ENCODE data around the gene HPCAL1. TPM values are rescaled to one million over a fixed set of nuclear protein-coding genes. Genes with fewer than 3 reads are reported as not detected.

The HPCAL1 gene
- total and polyA plus RNA-seq, 4 experiments from 2014 or later: 77.1 to 114 (median 90.4) TPM

- peaks cover 23 to 52% (median 35%) of the 10 kb centered on the region in 4 donors for H3K4me1 Mint-ChIP-seq
- no peak for DNase-seq
- intact Hi-C loops (cut with micrococcal nuclease): no loop called here
- POLR2A ChIA-PET (ENCODE audit: partially characterized antibody): no interaction called here
- Histone ChIP-seq H3K4me3 (ENCODE audit: low read length in 2 of 2) (no peak overlapping the region), H3K36me3 (ENCODE audit: insufficient read depth, low read length) (peaks cover 11% of the 10 kb centered on the region), H3K27me3 (ENCODE audit: insufficient read depth, low read length) (no peaks in the 10 kb centered on the region), H3K27ac (ENCODE audit: low read depth, low read length) (no peak overlapping the region), H3K9me3 (ENCODE audit: control insufficient read depth in 1 of 2, low read length in 2 of 2) (no peaks in the 10 kb centered on the region), H3K4me1 (ENCODE audit: insufficient read depth, low read length) (peaks cover 24% of the 10 kb centered on the region)
- CTCF ChIA-PET (ENCODE audit: partially characterized antibody): interaction anchor here (5.2 kb wide), 1 partner anchor 10 kb away, joined by 28 read pairs; no protein-coding TSS in a partner anchor
- no peaks in the 10 kb centered on the region for H3K27me3 Mint-ChIP-seq
- H3K9me3 Mint-ChIP-seq: peaks cover 0 to 4% (median 0%) of the 10 kb centered on the region in 8 donors
- peaks cover 19 to 29% of the 10 kb centered on the region in 2 donors for H3K36me3 Mint-ChIP-seq
- peak overlapping the region in 5 of 7 donors; percentile 46 to 83 (median 72) for H3K27ac Mint-ChIP-seq
- no peak overlapping the region for H3K4me3 Mint-ChIP-seq
These were observed 95.8 kb downstream of the HPCAL1 start for GRCh38 chr2:10398496-10398895.

DNA sequence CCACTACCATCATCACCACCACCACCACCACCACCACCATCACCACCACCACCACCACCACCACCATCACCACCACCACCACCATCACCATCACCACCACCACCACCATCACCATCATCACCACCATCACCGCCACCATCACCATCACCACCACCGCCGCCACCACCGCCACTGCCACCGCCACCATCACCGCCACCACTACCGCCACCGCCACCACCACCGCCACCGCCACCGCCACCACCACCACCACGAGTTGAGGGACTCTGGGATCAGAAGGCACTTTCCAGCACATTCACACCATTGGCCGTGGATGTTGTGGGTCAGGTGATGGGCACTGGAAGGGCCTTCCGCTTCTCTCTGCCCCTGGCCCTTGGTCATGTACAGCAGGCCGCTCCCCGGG, 96.7 kb downstream of the HPCAL1 start:
- Mint-ChIP-seq H3K27me3 (no peaks in the 10 kb centered on the region), H3K9me3 (peaks cover 0 to 4% (median 0%) of the 10 kb centered on the region in 8 donors), H3K4me1 (peaks cover 25 to 48% (median 35%) of the 10 kb centered on the region in 4 donors), H3K27ac (peak overlapping the region in 3 of 7 donors; percentile 66 to 96 (median 80)), H3K36me3 (peaks cover 25 to 29% of the 10 kb centered on the region in 2 donors), H3K4me3 (no peak overlapping the region)
- H3K9me3 ChIP-seq (ENCODE audit: control insufficient read depth in 1 of 2, low read length in 2 of 2): no peaks in the 10 kb centered on the region
- H3K4me3 ChIP-seq (ENCODE audit: low read length in 2 of 2): no peak overlapping the region
- DNase-seq: no peak
- H3K36me3 ChIP-seq (ENCODE audit: insufficient read depth, low read length): peaks cover 11% of the 10 kb centered on the region
- H3K27ac ChIP-seq (ENCODE audit: low read depth, low read length): no peak overlapping the region
- CTCF ChIA-PET (ENCODE audit: partially characterized antibody): interaction anchor here (0.9 to 1.1 kb wide), 2 partner anchors 9 to 257 kb away, joined by 3 to 6 read pairs; no protein-coding TSS in a partner anchor
- POLR2A ChIA-PET (ENCODE audit: partially characterized antibody): no interaction called here
- no peaks in the 10 kb centered on the region for H3K27me3 ChIP-seq (ENCODE audit: insufficient read depth, low read length)
- intact Hi-C loops (cut with micrococcal nuclease): no loop called here
- peaks cover 22% of the 10 kb centered on the region for H3K4me1 ChIP-seq (ENCODE audit: insufficient read depth, low read length)

DNA sequence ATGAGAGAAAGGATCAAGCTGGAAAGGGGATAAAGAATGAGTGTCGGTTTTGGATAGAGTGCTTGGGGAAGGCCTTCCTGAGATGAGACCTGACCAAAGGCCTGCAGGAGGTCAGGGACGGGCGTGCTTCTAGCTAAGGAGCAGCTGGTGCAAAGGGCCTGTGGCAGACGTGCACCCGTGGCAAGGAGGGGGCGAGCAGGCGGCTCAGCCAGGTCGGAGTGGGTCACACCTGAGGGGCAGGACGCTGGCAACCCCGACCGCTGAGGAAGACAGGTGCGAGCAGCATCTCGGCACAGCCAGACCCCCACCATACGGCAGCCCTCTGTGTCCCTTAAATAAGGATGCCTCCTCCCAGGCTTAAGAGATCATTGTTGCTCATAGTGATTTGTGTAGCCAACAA, 97.3 kb downstream of the HPCAL1 start:
- Histone ChIP-seq H3K27me3 (ENCODE audit: insufficient read depth, low read length) (no peaks in the 10 kb centered on the region), H3K27ac (ENCODE audit: low read depth, low read length) (peak overlapping the region; percentile 8), H3K4me3 (ENCODE audit: low read length in 2 of 2) (no peak overlapping the region), H3K36me3 (ENCODE audit: insufficient read depth, low read length) (peaks cover 11% of the 10 kb centered on the region), H3K9me3 (ENCODE audit: control insufficient read depth in 1 of 2, low read length in 2 of 2) (no peaks in the 10 kb centered on the region), H3K4me1 (ENCODE audit: insufficient read depth, low read length) (peaks cover 22% of the 10 kb centered on the region)
- intact Hi-C loops (cut with micrococcal nuclease): no loop called here
- Mint-ChIP-seq H3K9me3 (peaks cover 0 to 4% (median 0%) of the 10 kb centered on the region in 8 donors), H3K4me3 (peak overlapping the region in 1 of 8 donors; percentile 21), H3K27me3 (no peaks in the 10 kb centered on the region), H3K27ac (peak overlapping the region; percentile 37 to 96 (median 91)), H3K4me1 (peaks cover 22 to 46% (median 33%) of the 10 kb centered on the region in 4 donors), H3K36me3 (peaks cover 25 to 29% of the 10 kb centered on the region in 2 donors)
- ChIA-PET CTCF (ENCODE audit: partially characterized antibody) (interaction anchor here (0.7 to 1.1 kb wide), 3 partner anchors 9 to 257 kb away, joined by 3 to 6 read pairs (median 4); no protein-coding TSS in a partner anchor), POLR2A (ENCODE audit: partially characterized antibody) (no interaction called here)
- DNase-seq: no peak

- Histone ChIP-seq H3K9me3 (ENCODE audit: control insufficient read depth in 1 of 2, low read length in 2 of 2) (no peaks in the 10 kb centered on the region), H3K27ac (ENCODE audit: low read depth, low read length) (peak overlapping the region; percentile 8), H3K4me3 (ENCODE audit: low read length in 2 of 2) (no peak overlapping the region), H3K27me3 (ENCODE audit: insufficient read depth, low read length) (no peaks in the 10 kb centered on the region), H3K36me3 (ENCODE audit: insufficient read depth, low read length) (peaks cover 11% of the 10 kb centered on the region), H3K4me1 (ENCODE audit: insufficient read depth, low read length) (peaks cover 26% of the 10 kb centered on the region)
- no peak for DNase-seq
- H3K27me3 Mint-ChIP-seq: no peaks in the 10 kb centered on the region
- H3K9me3 Mint-ChIP-seq: peaks cover 0 to 4% (median 0%) of the 10 kb centered on the region in 8 donors
- H3K4me1 Mint-ChIP-seq: peaks cover 20 to 42% (median 31%) of the 10 kb centered on the region in 4 donors
- H3K4me3 Mint-ChIP-seq: peak overlapping the region in 3 of 8 donors; percentile 21 to 52 (median 46)
- H3K36me3 Mint-ChIP-seq: peaks cover 25 to 29% of the 10 kb centered on the region in 2 donors
- peak overlapping the region; percentile 66 to 94 (median 90) for H3K27ac Mint-ChIP-seq
- ChIA-PET POLR2A (ENCODE audit: partially characterized antibody) (no interaction called here), CTCF (ENCODE audit: partially characterized antibody) (interaction anchor here (0.7 to 1.5 kb wide), 3 partner anchors 9 to 258 kb away, joined by 4 to 6 read pairs (median 5); no protein-coding TSS in a partner anchor)
- intact Hi-C loops (cut with micrococcal nuclease): no loop called here
These were observed 97.9 kb downstream of the HPCAL1 start for GRCh38 chr2:10400568-10400977.

DNA sequence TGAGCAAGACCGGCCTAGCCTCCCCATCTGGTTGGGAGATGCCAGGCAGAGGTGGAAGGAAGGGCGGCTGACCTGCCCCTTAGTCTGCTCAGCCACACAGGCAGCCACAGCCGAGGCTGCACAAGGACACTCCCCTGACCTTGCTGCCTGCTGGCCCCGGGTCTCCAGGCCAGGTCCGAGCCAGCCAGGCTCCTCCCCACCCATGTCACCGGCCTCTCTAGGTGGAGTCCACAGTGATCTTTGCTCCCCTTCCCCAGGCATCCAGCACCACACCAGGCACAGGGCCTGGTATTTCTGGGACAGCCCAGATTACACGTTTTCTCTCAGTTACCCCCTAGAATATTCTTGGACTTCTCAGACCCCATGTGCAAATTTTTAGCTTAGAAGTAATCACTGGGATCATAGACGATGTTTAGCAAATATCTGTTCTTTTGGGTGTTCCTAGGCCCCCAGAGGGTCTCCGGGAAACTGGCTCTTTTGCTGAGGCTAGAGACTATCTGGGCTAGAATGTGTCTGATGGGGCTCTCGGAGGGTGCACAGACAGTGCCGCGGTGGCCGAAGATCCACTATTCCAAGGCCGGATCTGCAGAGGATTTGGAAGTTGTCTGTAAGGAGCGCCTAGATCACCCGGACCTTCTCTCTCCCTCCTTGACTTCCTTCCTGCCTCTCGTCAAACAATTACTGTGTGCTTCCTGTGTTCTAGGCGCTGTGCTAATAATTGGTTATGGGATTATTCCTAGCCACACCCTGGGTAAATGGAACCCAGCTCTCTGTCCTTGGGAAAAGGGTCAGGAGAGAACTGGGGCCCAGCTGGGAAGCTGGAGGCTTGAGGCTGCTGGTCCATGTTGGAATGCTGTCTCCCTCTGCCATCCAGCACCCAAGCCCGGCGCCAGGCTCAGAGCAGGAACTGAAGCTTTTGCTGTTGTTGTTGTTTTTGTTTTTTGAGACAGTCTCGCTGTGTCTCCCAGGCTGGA, 98.6 kb downstream of the HPCAL1 start:
- intact Hi-C loops (cut with micrococcal nuclease): no loop called here

DNA sequence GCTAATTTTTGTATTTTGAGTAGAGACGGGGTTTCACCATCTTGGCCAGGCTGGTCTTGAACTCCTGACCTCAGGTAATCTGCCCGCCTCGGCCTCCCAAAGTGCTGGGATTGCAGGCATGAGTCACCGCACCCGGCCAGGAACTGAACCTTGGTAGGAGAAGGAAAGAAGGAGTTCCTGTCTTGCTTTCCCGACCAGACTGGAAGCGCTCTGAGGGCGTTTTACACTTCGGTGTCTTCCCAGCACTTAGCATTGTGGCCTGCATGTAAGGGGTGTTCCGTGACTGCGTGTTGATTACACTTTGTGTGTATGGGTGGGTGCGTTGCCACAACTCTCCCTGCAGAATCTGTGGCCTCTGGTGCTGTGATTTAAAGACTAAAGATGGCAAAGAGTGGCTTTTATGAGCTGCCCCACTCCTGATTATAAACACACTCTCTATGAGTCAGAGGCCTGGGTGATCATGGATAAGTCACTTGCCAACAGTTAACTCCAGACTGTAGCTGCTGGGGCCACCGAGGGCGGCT, 99.4 kb downstream of the HPCAL1 start:
- ChIA-PET CTCF (ENCODE audit: partially characterized antibody) (interaction anchor here (1.3 to 11.4 kb wide), 5 partner anchors 8 to 97 kb away, joined by 3 to 208 read pairs (median 4); partner anchors contain the start of gene HPCAL1), POLR2A (ENCODE audit: partially characterized antibody) (interaction anchor here (1.4 to 1.5 kb wide), 2 partner anchors 19 to 71 kb away, joined by 4 to 7 read pairs; no protein-coding TSS in a partner anchor)
- Mint-ChIP-seq H3K9me3 (peaks cover 0 to 4% (median 0%) of the 10 kb centered on the region in 8 donors), H3K27me3 (no peaks in the 10 kb centered on the region), H3K4me3 (peak overlapping the region in 1 of 8 donors; percentile 5), H3K36me3 (peaks cover 25 to 29% of the 10 kb centered on the region in 2 donors), H3K4me1 (peaks cover 23 to 48% (median 37%) of the 10 kb centered on the region in 4 donors), H3K27ac (peak overlapping the region in 5 of 7 donors; percentile 27 to 78 (median 35))
- peaks cover 40% of the 10 kb centered on the region for H3K4me1 ChIP-seq (ENCODE audit: insufficient read depth, low read length)
- no peak overlapping the region for H3K27ac ChIP-seq (ENCODE audit: low read depth, low read length)
- peaks cover 11% of the 10 kb centered on the region for H3K36me3 ChIP-seq (ENCODE audit: insufficient read depth, low read length)
- no peaks in the 10 kb centered on the region for H3K9me3 ChIP-seq (ENCODE audit: control insufficient read depth in 1 of 2, low read length in 2 of 2)
- no peak overlapping the region for H3K4me3 ChIP-seq (ENCODE audit: low read length in 2 of 2)
- H3K27me3 ChIP-seq (ENCODE audit: insufficient read depth, low read length): no peaks in the 10 kb centered on the region
- no peak for DNase-seq
- intact Hi-C loops (cut with micrococcal nuclease): no loop called here

More for the DNA sequence above, 98.6 kb downstream of the HPCAL1 start:
- no peak for DNase-seq
- Mint-ChIP-seq H3K36me3 (peaks cover 25 to 29% of the 10 kb centered on the region in 2 donors), H3K27ac (peak overlapping the region; percentile 66 to 95 (median 90)), H3K27me3 (no peaks in the 10 kb centered on the region), H3K9me3 (peaks cover 0 to 4% (median 0%) of the 10 kb centered on the region in 8 donors), H3K4me3 (peak overlapping the region in 7 of 8 donors; percentile 25 to 73 (median 37)), H3K4me1 (peaks cover 17 to 40% (median 30%) of the 10 kb centered on the region in 4 donors)
- no peaks in the 10 kb centered on the region for H3K9me3 ChIP-seq (ENCODE audit: control insufficient read depth in 1 of 2, low read length in 2 of 2)
- H3K4me1 ChIP-seq (ENCODE audit: insufficient read depth, low read length): peaks cover 32% of the 10 kb centered on the region
- no peak overlapping the region for H3K4me3 ChIP-seq (ENCODE audit: low read length in 2 of 2)
- no peaks in the 10 kb centered on the region for H3K27me3 ChIP-seq (ENCODE audit: insufficient read depth, low read length)
- H3K36me3 ChIP-seq (ENCODE audit: insufficient read depth, low read length): peaks cover 11% of the 10 kb centered on the region
- peak overlapping the region; percentile 4 for H3K27ac ChIP-seq (ENCODE audit: low read depth, low read length)
- CTCF ChIA-PET (ENCODE audit: partially characterized antibody): interaction anchor here (1.5 to 11.4 kb wide), 4 partner anchors 9 to 96 kb away, joined by 3 to 208 read pairs (median 4); partner anchors contain the start of gene HPCAL1
- POLR2A ChIA-PET (ENCODE audit: partially characterized antibody): interaction anchor here (1.5 kb wide), 1 partner anchor 18 kb away, joined by 4 read pairs; no protein-coding TSS in a partner anchor
